Dermis microvascular lymphatic vessel endothelial cell (primary cell): Measurements from ENCODE around the gene TP53I3. TPM values are rescaled to one million over a fixed set of nuclear protein-coding genes. Genes with fewer than 3 reads are reported as not detected.
A peak's percentile ranks its signal among the peaks of the same experiment; 100 is the strongest.
"Not testable (repeated sequence)": the region's sequence is repeated elsewhere in the genome, so short reads cannot be mapped to it uniquely, and the experiment has no call there.

Source experiments
- DNase-seq, 2 donors: peaks; one replicate each; pipeline versions ENCODE4 v3.0.0 to v3.0.0-alpha.2; 2010; ENCODE audit warnings: low read depth in 2 of 2
- total RNA-seq: library from RNA; depleted of rRNA; stranded (reverse); fragments of >200 nt; gene quantifications from 2 replicates; pipeline ENCODE4 v1.2.1, GENCODE V29; 2014

Gene TP53I3
- total RNA-seq, 1 donor from 2014 or later: 55.3 TPM

- not testable (repeated sequence) for DNase-seq
Measured at GRCh38 chr2:24100732-24101131, 16.1 kb upstream of the TP53I3 start.

GRCh38 chr2:24095171-24095677 is 10.6 kb upstream of the TP53I3 start:
- DNase-seq: not testable (repeated sequence)

GRCh38 chr2:24093270-24093669 is 8.6 kb upstream of the TP53I3 start:
- DNase-seq: not testable (repeated sequence)

GRCh38 chr2:24088821-24089359 is 4.3 kb upstream of the TP53I3 start:
- DNase-seq: no peak

GRCh38 chr2:24087032-24087431 is 2.4 kb upstream of the TP53I3 start:
- no peak for DNase-seq

GRCh38 chr2:24086241-24086640 is 1.6 kb upstream of the TP53I3 start:
- DNase-seq: no peak

- DNase-seq: no peak
Measured at GRCh38 chr2:24085200-24085489, 511 bp upstream of the TP53I3 start.

GRCh38 chr2:24083567-24084385 is 858 bp downstream of the TP53I3 start:
- DNase-seq: peak in 1 of 2 donors; percentile 78

GRCh38 chr2:24082787-24083566 is 1.7 kb downstream of the TP53I3 start:
- DNase-seq: no peak

- no peak for DNase-seq
Measured at GRCh38 chr2:24080701-24081100, 3.9 kb downstream of the TP53I3 start.

GRCh38 chr2:24077879-24078278 is 6.8 kb downstream of the TP53I3 start:
- no peak for DNase-seq

- DNase-seq: no peak
Measured at GRCh38 chr2:24077535-24077877, 7.1 kb downstream of the TP53I3 start.

GRCh38 chr2:24076849-24077534 is 7.6 kb downstream of the TP53I3 start:
- DNase-seq: no peak

- DNase-seq: peak; percentile 93 to 97
Measured at GRCh38 chr2:24075915-24076848, 8.5 kb downstream of the TP53I3 start, which contains the start of gene SF3B6. TSS of gene SF3B6 (minus strand) at chr2:24076326. CDS start at chr2:24076229, 97 bp downstream.

- DNase-seq: no peak
Measured at GRCh38 chr2:24075259-24075658, 9.4 kb downstream of the TP53I3 start.

GRCh38 chr2:24073816-24074215 is 10.8 kb downstream of the TP53I3 start:
- DNase-seq: no peak

GRCh38 chr2:24072259-24072658 is 12.4 kb downstream of the TP53I3 start:
- DNase-seq: no peak

- DNase-seq: no peak
Measured at GRCh38 chr2:24065341-24065740, 19.3 kb downstream of the TP53I3 start.

- peak in 1 of 2 donors; percentile 29 for DNase-seq
Measured at GRCh38 chr2:24058564-24059271, 25.9 kb downstream of the TP53I3 start.

GRCh38 chr2:24055750-24056149 is 28.9 kb downstream of the TP53I3 start:
- DNase-seq: no peak
